GM21390 (cell line): Measurements from ENCODE around the gene CLNS1A.
"Not testable (repeated sequence)": the region's sequence is repeated elsewhere in the genome, so short reads cannot be mapped to it uniquely, and the experiment has no call there.

Experiments used
- ATAC-seq: cut with Tn5 transposase; IDR thresholded peaks from one replicate; pipeline ENCODE4 v1.9.1; 2021; ENCODE audit not compliant: unreplicated experiment

Gene CLNS1A

DNA sequence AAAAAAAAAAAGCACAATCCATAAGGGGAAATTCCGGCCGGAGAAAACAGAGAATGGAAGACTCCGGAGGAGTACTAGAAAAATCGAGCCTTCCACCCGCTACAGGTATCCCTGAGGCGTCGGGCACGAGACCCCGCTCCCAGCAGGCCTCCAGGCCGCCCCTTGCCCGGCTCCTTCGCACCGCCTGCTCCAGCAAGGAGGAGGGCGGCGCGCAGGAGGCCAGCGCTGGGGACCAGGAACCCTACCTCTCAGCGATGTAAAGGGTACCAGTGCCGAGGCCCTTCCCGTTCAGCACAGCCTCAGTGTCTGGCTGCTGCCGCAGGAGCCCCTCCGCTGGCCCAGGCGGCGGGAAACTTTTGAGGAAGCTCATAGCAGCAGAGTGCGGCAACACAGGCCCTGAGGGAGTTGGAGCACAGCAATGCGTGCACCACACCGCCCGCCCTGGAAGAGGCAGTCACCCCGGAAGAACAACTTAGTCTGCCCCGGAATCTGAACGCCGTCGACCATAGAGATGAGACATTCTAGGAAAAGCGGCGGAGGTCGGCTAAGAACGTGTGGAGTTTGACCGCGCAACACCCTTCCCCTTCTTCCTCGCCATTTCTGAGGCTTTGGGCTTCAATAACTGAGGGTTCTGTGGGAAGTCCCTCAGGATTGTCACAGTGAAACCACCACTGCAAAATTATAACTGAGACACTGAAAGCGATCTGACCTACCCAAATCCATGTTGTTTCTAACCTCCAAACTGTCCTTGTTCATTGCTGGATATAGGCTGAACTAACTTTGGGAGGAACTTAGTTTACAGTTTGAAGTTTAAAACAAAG lies at the start of gene CLNS1A:
TSS of gene CLNS1A (minus strand) at position 450 of the 821 bp plus-strand sequence. CDS start at position 370, 80 bp downstream.
- peak; percentile 96 for ATAC-seq

GRCh38 chr11:77687088-77687487 lies 49.5 kb upstream of the CLNS1A start:
- ATAC-seq: no peak

- no peak for ATAC-seq
Measured at GRCh38 chr11:77677138-77677537, 39.5 kb upstream of the CLNS1A start.

DNA sequence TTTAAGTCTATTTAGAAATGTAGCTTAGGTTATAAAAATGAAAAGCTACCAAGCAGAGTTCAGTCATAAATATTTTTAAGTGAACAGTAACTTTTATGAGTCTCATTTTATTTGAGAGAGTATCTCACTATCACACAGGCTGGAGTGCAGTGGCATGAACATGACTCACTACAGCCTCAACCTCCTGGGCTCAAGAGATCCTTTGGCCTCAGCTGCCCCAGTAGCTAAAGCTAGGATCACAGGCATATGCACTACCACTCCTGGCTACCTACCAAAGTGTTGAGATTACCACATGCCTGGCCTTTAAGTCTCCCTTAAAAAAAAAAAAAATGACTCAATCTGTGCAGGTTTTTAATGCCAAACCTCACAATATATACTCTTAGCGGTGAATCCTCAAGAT lies 34.7 kb upstream of the CLNS1A start:
- ATAC-seq: no peak

DNA sequence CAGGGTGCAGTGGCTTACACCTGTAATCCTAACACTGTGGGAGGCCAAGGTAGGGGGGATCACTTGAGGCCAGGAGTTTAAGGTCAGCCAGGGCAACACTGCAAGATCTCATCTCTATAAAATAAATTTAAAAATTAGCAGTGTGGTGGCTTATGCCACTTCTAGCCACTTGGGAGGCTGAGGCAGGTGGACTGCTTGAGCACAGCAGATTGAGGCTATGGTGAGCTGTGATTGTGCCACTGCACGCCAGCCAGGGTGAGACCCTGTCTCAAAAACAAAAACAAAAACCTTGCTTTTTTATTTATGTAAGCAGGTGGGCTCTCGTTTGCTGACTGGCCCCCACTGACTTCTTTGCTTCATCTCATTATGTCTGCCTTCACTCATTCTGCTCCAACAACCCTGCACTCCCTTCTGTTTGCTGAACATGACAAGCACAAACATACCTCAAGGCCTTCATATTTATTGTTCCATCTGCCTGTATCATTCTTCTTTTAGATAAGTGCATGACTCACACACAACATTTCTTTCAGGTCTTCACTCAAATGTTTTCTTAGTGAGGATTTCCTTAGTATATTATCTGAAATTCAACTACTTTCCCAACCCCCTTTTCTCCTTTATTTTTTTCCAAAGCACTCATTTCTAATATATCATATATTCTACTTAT lies 32.4 kb upstream of the CLNS1A start:
- no peak for ATAC-seq

GRCh38 chr11:77668760-77669159 lies 31.2 kb upstream of the CLNS1A start:
- no peak for ATAC-seq

DNA sequence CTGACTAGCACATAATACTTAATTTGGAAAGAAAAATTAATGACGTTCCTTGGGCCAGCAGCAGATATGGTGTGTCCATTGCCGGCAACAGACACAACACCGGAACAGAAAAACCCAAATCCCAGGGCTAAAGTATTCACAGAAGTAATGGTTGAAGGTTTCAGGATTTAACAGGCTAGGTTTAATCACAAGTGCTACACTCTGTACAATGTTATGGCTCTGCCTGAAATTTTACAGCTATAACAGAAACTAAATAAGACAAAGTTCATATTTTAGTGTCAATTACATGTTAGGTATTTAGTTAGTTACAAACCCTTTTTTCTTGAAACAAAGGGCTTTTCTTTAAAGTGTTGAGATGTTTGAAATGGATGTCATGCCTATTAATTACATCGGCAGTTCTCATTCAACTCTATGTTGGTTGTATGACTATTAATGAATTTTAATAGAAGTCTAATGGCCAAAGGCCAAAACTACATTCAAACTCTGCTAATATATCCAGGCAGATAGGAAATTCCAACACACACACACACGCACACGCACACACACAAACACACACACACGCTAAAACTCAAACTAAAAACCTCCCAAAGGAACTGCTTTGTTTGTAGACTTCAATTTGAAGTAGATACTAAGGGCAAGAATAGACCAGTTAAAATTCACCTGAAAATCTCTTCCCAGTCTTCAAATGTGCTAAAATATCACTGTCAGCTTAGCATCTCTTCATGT lies 27.8 kb upstream of the CLNS1A start:
- ATAC-seq: no peak

DNA sequence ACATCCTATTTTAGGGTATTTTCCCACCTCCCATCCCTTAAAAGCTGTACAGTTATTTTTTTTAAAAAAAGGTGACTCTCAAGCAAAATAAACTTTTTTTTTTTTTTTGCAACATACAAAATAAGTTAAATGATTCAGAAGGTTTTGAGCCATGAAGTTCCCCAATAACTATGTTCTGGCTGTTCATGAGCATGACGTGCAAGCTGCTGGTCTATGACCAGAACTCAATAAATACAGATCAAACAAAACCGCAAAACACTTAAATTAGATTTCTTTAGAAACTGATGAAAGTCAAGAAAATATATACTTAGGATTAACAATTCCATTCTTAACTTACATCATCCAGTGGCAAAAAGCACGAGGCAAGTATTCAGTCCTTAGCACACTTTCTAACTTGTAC lies 24.1 kb upstream of the CLNS1A start:
- no peak for ATAC-seq

DNA sequence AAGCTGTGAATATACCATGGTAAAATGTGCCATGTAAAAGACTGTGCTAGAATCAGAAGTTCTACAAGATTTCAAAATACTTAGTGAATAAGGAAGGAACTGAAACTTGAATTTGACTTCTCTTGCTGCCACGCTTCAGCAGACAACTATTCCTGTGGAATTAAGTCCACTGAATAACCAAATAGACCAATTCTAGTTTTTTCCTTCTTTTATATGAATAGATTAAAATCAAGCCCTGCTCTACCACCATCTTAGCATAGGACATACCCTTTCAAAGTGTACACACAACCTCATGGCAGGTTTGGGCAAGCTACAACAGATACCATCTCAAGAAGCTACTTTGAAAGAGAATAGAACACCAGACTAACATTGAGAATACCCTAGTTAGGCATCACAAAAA lies 23.4 kb upstream of the CLNS1A start:
- no peak for ATAC-seq

- no peak for ATAC-seq
Measured at GRCh38 chr11:77658213-77659013, 20.8 kb upstream of the CLNS1A start.

DNA sequence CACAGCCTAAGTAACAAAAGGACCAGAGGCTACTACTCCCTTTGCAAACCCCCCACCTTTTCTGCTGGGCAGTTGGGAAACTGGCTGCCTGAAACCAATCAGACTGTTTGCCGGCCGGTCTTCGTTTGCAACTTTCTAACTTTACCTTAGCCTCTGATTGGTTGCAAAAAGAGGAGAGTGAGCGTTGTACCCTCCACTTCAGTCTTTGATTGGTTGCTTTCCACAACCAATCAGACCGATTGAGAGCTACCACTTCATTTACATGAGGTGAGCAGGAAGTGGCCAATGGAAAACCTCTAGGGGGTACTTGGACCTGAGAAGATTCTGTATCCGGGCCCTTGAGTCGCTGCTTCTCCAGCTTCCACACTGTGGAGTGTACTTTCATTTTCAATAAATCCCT lies 18.8 kb upstream of the CLNS1A start:
- no peak for ATAC-seq

DNA sequence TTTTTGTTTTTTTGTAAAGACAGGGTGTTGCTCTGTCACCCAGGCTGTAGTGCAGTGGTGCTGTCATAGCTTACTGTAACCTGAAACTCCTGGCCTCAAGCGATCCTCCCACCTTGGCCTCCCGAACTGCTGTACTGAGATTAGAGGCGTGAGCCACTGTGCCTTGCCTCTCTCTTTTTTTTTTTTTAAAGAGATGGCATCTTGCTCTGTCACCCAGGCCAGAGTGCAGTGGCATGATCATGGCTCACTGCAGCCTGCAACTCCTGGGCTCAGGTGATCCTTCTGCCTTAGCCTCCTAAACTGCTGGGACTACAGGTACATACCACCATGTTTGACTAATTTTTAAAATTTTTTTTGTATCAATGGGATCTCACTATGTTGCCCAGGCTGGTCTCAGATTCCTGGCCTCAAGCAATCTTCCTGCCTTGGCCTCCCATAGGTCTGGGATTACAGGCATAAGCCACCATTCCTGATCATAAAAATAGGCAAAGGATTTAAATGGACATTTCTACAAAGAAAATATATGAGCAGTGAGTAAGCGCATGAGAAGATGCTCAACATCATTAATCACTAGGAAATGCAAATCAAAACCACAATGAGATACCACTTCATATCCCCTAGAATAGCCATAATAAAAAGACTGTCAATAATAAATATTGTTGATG lies 17.3 kb upstream of the CLNS1A start:
- no peak for ATAC-seq

- ATAC-seq: no peak
Measured at GRCh38 chr11:77650123-77650522, 12.5 kb upstream of the CLNS1A start.

DNA sequence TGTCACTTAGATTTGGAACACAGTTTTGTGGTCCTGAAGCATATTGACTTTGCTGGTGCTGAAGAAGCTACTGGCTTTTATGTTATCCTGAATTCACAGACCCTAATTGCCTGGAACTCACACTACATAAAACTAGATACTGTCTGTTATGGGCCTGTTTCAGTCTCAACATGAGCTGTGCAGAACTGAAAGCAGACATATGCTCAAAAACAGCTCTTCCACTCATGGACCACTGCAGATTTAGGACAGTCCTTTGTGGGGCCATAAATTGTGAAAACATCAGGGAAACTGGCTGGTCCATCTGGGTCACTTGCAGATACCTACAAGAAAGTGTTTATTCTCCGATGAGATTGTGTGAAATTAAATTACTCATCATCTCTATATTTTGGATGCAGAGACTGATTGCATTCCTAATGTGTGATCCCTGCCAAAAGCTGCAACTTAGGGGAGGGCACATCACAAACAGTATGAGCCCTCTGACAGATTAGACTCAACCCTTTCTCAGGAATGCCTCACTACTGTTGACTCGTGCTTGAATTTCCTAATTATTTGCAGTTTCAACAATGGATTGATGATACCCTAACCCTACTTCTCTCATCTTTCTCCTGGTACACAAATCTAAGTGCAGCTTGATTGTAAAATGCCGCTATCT lies 10.2 kb upstream of the CLNS1A start:
- ATAC-seq: no peak

DNA sequence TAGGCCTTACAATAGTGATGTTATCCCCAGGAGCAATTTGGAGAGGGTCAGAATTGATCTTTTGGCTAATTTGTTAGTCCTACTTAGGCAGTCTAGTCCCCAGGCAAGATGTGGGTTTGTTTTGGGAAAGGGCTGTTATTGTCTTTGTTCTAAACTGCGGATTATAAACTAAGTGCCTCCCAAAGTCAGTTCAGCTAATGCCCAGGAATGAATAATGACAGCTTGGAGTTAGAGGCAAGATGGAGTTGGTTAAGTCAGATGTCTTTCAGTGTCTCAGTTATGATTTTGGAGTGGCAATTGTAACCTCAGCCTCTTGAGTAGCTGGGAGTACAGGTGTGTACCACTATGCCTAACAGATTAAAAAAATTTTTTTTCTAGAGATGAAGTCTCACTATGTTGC lies 7.3 kb upstream of the CLNS1A start:
- ATAC-seq: no peak

DNA sequence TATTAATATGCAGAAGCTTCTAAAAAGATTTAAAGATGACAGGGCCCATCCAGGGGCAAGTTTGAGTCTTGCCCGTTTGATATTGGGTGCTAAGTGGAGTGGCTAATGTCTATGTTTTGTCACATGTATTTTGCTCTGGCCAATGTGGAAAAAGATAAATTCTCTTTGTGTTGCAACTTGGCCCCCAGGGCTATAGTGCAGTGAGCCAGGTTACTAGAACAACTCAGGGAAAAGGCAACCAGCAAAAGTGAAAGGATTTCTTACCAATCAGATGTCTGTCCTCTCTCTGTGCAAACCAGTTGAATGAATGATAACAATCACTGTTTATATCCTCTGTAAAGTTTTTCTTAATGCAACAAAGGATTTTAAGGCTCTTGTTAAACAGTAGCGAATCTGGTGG lies 4.6 kb upstream of the CLNS1A start:
- no peak for ATAC-seq

- no peak for ATAC-seq
Measured at GRCh38 chr11:77636731-77637344, 756 bp downstream of the CLNS1A start.

GRCh38 chr11:77633926-77634325 lies 3.7 kb downstream of the CLNS1A start:
- not testable (repeated sequence) for ATAC-seq

- peak; percentile 5 for ATAC-seq
Measured at GRCh38 chr11:77630157-77630710, 7.4 kb downstream of the CLNS1A start.
